Skeletal muscle tissue (tissue), 4 donors: Measurements from ENCODE around the gene TMEM60. TPM values are rescaled to one million over a fixed set of nuclear protein-coding genes. Genes with fewer than 3 reads are reported as not detected.

Source experiments
- H3K27ac ChIP-seq: one replicate; pipeline ENCODE4 v1.7.0; 2013; ENCODE audit warnings: mild to moderate bottlenecking, low read depth, low read length, inconsistent platforms
- H3K27me3 ChIP-seq, 3 donors: one replicate each; pipeline ENCODE4 v1.7.0; 2013; ENCODE audit warnings: low read length in 3 of 3; ENCODE audit not compliant: control insufficient read depth in 3 of 3, insufficient read depth in 3 of 3
- H3K36me3 ChIP-seq, 3 donors: one replicate each; pipeline ENCODE4 v1.7.0; 2013; ENCODE audit warnings: low read length in 3 of 3; ENCODE audit not compliant: control insufficient read depth in 3 of 3, insufficient read depth in 3 of 3
- H3K4me1 ChIP-seq, 3 donors: one replicate each; pipeline ENCODE4 v1.7.0; 2013; ENCODE audit warnings: low read length in 3 of 3, mild to moderate bottlenecking in 3 of 3; ENCODE audit not compliant: control insufficient read depth in 3 of 3, insufficient read depth in 3 of 3
- H3K4me3 ChIP-seq, 3 donors: one replicate each; pipeline ENCODE4 v1.7.0; 2013; ENCODE audit warnings: low read length in 3 of 3
- H3K9ac ChIP-seq, 3 donors: one replicate each; pipeline ENCODE4 v1.7.0; 2013; ENCODE audit warnings: low read length in 3 of 3, mild to moderate bottlenecking in 3 of 3, moderate library complexity in 2 of 3, low read depth in 1 of 3
- H3K9me3 ChIP-seq, 3 donors: one replicate each; pipeline ENCODE4 v1.7.0; 2013; ENCODE audit warnings: low read length in 3 of 3; ENCODE audit not compliant: control insufficient read depth in 3 of 3
- total RNA-seq: library from RNA; depleted of rRNA; stranded (reverse); fragments of >200 nt; gene quantifications from one replicate; pipeline ENCODE4 v1.2.3, GENCODE V29; 2014
- donor health status: Osteomylitis.

The TMEM60 gene
- total RNA-seq, 1 donor from 2014 or later, result 11.0 TPM

- no peak overlapping the region for H3K4me3 ChIP-seq
- H3K27me3 ChIP-seq, result no peaks in the 10 kb centered on the region
- no peak overlapping the region for H3K9ac ChIP-seq
- peaks cover 0 to 5% (median 4%) of the 10 kb centered on the region in 3 donors for H3K4me1 ChIP-seq
- no peak overlapping the region for H3K27ac ChIP-seq
- H3K36me3 ChIP-seq, result peaks cover 3 to 7% (median 6%) of the 10 kb centered on the region in 3 donors
- no peaks in the 10 kb centered on the region for H3K9me3 ChIP-seq
Observed at GRCh38 chr7:77745746-77746145, 52.5 kb downstream of the TMEM60 start.

Other genes with a start within 250 kb of the TMEM60 start
- 24.0 TPM for gene RSBN1L, start 102.0 kb downstream of the TMEM60 start, total RNA-seq
- gene PHTF2, start 339 bp upstream of the TMEM60 start, total RNA-seq, result 14.6 TPM